Stomach (tissue), 9 donors: ENCODE data around the gene HMGB4. TPM values are rescaled to one million over a fixed set of nuclear protein-coding genes. Genes with fewer than 3 reads are reported as not detected.

Experiments used
- DNase-seq, 2 donors: peaks; one replicate each; pipeline versions ENCODE4 v3.0.0 to v3.0.0-alpha.2; 2013 to 2019
- H3K27ac ChIP-seq, 5 donors: fragments of 200-600 bp in 4 of 5; sonication (generic) in 4 of 5; one replicate each; pipeline ENCODE4 v1.5.1; 2013 to 2019; ENCODE audit warnings: mild to moderate bottlenecking in 1 of 5, moderate library complexity in 1 of 5
- H3K27me3 ChIP-seq, 3 donors: fragments of 200-600 bp; sonication (generic); one replicate each; pipeline ENCODE4 v1.5.1; 2017 to 2019; ENCODE audit warnings: mixed run types in 1 of 3
- H3K36me3 ChIP-seq, 4 donors: fragments of 200-600 bp; sonication (generic); 1 replicate in 3 of 4; 2 replicates in 1 of 4; pipeline ENCODE4 v1.5.1; 2016 to 2019
- H3K4me1 ChIP-seq, 4 donors: fragments of 200-600 bp; sonication (generic); one replicate each; pipeline ENCODE4 v1.5.1; 2016 to 2019
- H3K4me3 ChIP-seq, 4 donors: fragments of 200-600 bp; sonication (generic) in 3 of 4; one replicate each; pipeline ENCODE4 v1.5.1; 2016 to 2019; ENCODE audit warnings: mild to moderate bottlenecking in 1 of 4
- H3K9me3 ChIP-seq, 4 donors: fragments of 200-600 bp; sonication (generic); one replicate each; pipeline ENCODE4 v1.5.1; 2016 to 2019
- EP300 ChIP-seq: sonication (generic); formaldehyde crosslinking; IDR thresholded peaks from one replicate; pipeline ENCODE4 v1.6.1; 2017; ENCODE audit warnings: antibody characterized with exemption
- POLR2A ChIP-seq, 4 donors: fragments of 450-650 bp; IDR thresholded peaks; one replicate each; pipeline ENCODE4 v1.6.1; 2016; ENCODE audit warnings: antibody characterized with exemption in 4 of 4, control low read depth in 2 of 4, mild to moderate bottlenecking in 1 of 4, moderate library complexity in 1 of 4
- POLR2AphosphoS5 ChIP-seq, 3 donors: sonication (generic); formaldehyde crosslinking; IDR thresholded peaks; one replicate each; pipeline ENCODE4 v1.6.1; 2016; ENCODE audit warnings: antibody characterized with exemption in 3 of 3
- WGBS, 5 donors: extraction: QIAGEN DNeasy Blood & Tissue Kit in 3 of 5; methylation state at CpG; one replicate each; pipeline versions ENCODE4 v1.1.5 to v1.1.7; 2013 to 2018; 5-methylcytosine and 5-hydroxymethylcytosine counted together
- intact Hi-C: fragments of 100-400 bp; cut with DNase I; formaldehyde crosslinking; loops from one replicate; pipeline ENCODE4 v1.15.1; 2023; ENCODE audit warnings: low total_unique reads
- polyA plus RNA-seq, 3 donors: library from polyadenylated mRNA; stranded (reverse); fragments of 200-250 nt; gene quantifications; one replicate each; pipeline ENCODE4 v1.2.3, GENCODE V29; 2013
- total RNA-seq, 5 donors: library from RNA; depleted of rRNA; stranded (reverse); fragments of >200 nt; gene quantifications; one replicate each; pipeline versions ENCODE4 v1.1.0 to v1.2.3, GENCODE V29; 2014 to 2016
- TF ChIP-seq, protein P1 (sequence below), 7 experiments: fragments of 450-650 bp in 4 of 7; fragments of 200-600 bp in 3 of 7; sonication (generic) in 3 of 7; IDR thresholded peaks; one replicate each; pipeline ENCODE4 v1.5.1; 2016 to 2019; ENCODE audit warnings: antibody characterized with exemption in 7 of 7, control low read depth in 2 of 7, mild to moderate bottlenecking in 1 of 7
- donor health status: healthy with polysubstance abuse.
- donor health status: Bipolar disorder and iron deficiency.
- donor health status: healthy.

HMGB4 gene
- total and polyA plus RNA-seq, 8 donors, result not detected

DNA sequence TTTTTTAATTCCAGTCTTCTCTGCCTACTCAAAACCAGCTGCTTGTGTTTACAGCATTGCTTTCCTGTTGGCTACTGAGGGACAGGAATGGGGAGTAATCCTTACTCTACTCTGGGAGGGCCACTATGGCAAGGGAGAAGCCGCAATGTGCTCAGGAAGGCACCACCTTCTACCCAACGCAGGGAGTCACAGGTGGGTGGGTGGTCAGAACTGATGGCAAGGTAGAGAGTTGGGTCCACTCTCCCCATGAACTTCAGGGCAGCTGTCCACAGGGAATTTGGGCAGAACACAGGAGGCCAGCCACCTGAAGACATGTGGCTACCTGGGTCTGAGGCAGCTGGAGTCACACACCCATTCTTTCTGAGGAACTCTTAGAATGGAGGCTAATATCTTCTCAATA, 40.5 kb upstream of the HMGB4 start:
- no peaks in the 10 kb centered on the region for H3K36me3 ChIP-seq
- no peak overlapping the region for H3K27ac ChIP-seq
- TF ChIP-seq POLR2AphosphoS5 (IDR thresholded peaks at IDR 0.05) (no peak), EP300 (no peak), POLR2A (IDR thresholded peaks at IDR 0.05) (no peak)
- TF ChIP-seq, protein P1, sequence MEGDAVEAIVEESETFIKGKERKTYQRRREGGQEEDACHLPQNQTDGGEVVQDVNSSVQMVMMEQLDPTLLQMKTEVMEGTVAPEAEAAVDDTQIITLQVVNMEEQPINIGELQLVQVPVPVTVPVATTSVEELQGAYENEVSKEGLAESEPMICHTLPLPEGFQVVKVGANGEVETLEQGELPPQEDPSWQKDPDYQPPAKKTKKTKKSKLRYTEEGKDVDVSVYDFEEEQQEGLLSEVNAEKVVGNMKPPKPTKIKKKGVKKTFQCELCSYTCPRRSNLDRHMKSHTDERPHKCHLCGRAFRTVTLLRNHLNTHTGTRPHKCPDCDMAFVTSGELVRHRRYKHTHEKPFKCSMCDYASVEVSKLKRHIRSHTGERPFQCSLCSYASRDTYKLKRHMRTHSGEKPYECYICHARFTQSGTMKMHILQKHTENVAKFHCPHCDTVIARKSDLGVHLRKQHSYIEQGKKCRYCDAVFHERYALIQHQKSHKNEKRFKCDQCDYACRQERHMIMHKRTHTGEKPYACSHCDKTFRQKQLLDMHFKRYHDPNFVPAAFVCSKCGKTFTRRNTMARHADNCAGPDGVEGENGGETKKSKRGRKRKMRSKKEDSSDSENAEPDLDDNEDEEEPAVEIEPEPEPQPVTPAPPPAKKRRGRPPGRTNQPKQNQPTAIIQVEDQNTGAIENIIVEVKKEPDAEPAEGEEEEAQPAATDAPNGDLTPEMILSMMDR (IDR thresholded peaks at IDR 0.05), result no peak
- peaks cover 0 to 23% (median 3%) of the 10 kb centered on the region in 3 donors for H3K27me3 ChIP-seq
- DNase-seq, result no peak
- no peak overlapping the region for H3K4me3 ChIP-seq
- H3K4me1 ChIP-seq, result no peaks in the 10 kb centered on the region
- intact Hi-C loops, result no loop called here
- H3K9me3 ChIP-seq, result no peaks in the 10 kb centered on the region
- 90 to 98% (median 95%) methylated on average over 2 of the region's 2 CpGs for WGBS, 5 donors

DNA sequence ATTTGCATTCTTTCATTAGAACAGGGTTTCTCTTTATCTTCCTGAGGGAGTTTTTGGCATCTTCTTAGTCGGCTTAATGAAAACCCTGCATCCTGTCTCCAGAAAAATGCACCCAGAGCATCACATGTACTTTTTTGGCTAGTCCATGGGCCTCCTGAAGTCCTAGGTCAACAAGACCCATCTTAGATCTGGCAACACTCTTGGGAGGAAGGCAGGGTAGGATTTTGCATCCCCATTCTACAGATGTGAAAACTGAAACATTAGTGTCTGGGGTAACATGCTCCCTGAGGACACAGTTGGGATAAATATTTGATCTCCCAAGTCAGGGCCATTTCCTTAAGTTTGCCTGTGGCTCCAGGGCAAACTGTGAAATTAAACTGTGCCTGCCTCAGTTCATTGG, 40.0 kb upstream of the HMGB4 start:
- 75 to 92% (median 78%) methylated on average over 1 of the region's 1 CpG for WGBS, 5 donors
- DNase-seq, result no peak
- H3K27ac ChIP-seq, result no peak overlapping the region
- H3K36me3 ChIP-seq, result no peaks in the 10 kb centered on the region
- intact Hi-C loops, result no loop called here
- H3K4me3 ChIP-seq, result no peak overlapping the region
- no peaks in the 10 kb centered on the region for H3K4me1 ChIP-seq
- no peaks in the 10 kb centered on the region for H3K9me3 ChIP-seq
- H3K27me3 ChIP-seq, result peaks cover 0 to 24% (median 3%) of the 10 kb centered on the region in 3 donors
- TF ChIP-seq EP300 (no peak), POLR2AphosphoS5 (IDR thresholded peaks at IDR 0.05) (no peak), POLR2A (IDR thresholded peaks at IDR 0.05) (no peak)
- TF ChIP-seq, protein P1 (IDR thresholded peaks at IDR 0.05), result no peak

DNA sequence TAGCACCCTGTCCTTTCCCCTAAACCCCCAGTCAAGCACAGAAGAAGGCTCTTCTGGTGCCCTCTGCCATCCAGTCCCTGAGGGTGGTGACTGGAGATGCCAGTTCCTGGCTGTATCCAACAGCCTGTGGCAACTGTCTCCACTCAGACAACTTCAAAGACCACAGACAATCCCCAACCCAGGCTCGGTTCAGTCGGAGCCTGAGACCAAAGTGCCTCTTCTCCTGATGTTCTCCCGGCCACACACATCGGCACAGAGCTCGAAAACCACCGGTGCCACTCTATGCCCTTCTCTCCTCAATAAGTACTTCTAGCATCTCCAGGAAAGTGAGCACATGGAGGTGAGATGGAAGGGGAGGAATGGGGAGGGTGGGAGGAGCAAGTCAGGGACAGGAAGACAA, 39.6 kb upstream of the HMGB4 start:
- intact Hi-C loops, result no loop called here
- Histone ChIP-seq H3K27ac (no peak overlapping the region), H3K4me3 (no peak overlapping the region), H3K9me3 (no peaks in the 10 kb centered on the region), H3K4me1 (no peaks in the 10 kb centered on the region), H3K27me3 (peaks cover 0 to 24% (median 3%) of the 10 kb centered on the region in 3 donors), H3K36me3 (no peaks in the 10 kb centered on the region)
- 83 to 93% (median 92%) methylated on average over 6 of the region's 6 CpGs for WGBS, 5 donors
- DNase-seq, result no peak
- TF ChIP-seq POLR2A (IDR thresholded peaks at IDR 0.05) (no peak), EP300 (no peak), POLR2AphosphoS5 (IDR thresholded peaks at IDR 0.05) (no peak)
- TF ChIP-seq, protein P1 (IDR thresholded peaks at IDR 0.05), result no peak

DNA sequence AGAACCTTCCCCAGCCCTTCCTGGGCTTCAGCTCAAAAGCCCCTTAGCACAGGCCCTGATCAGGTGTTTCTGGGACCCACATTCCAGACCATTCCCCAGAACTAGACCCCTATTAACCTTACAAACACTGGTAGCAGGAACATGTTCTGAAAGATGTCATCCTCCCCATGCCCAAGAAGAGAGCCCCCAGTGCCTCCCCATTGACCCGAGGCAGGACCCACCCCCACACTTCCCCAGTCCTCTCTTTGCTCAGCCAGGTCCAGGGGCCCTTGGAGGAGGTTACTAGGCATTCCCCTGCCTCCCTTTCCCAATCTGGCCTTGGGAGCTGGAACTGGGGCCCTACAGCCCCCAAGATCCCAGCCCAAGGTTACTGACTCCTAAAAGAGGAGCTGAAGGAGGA, 38.9 kb upstream of the HMGB4 start:
- Histone ChIP-seq H3K36me3 (no peaks in the 10 kb centered on the region), H3K4me3 (no peak overlapping the region), H3K27me3 (peaks cover 0 to 24% (median 3%) of the 10 kb centered on the region in 3 donors), H3K27ac (no peak overlapping the region), H3K4me1 (no peaks in the 10 kb centered on the region), H3K9me3 (peaks cover 0 to 5% (median 0%) of the 10 kb centered on the region in 4 donors)
- DNase-seq, result no peak
- intact Hi-C loops, result no loop called here
- WGBS, 5 donors, result 63 to 79% (median 69%) methylated on average over 1 of the region's 1 CpG
- TF ChIP-seq, protein P1 (IDR thresholded peaks at IDR 0.05), result no peak
- TF ChIP-seq POLR2A (IDR thresholded peaks at IDR 0.05) (no peak), POLR2AphosphoS5 (IDR thresholded peaks at IDR 0.05) (no peak), EP300 (no peak)
